Kidney (tissue), 14 donors: ENCODE measurements around the gene SPAG7. TPM values are rescaled to one million over a fixed set of nuclear protein-coding genes. Genes with fewer than 3 reads are reported as not detected.

Experiments used
- DNase-seq, 5 donors: peaks; one replicate each; pipeline ENCODE4 v3.0.0-alpha.2; 2013 to 2020
- FAIRE-seq: peaks from 2 replicates; lab custom pipeline; 2012; peaks lifted over from hg19 to GRCh38; lab: Jason Lieb, UNC
- H3K27ac ChIP-seq, 2 donors: one replicate each; pipeline ENCODE4 v1.7.0; 2013; ENCODE audit warnings: low read depth in 2 of 2, low read length in 2 of 2, inconsistent platforms in 1 of 2
- H3K27me3 ChIP-seq: one replicate; pipeline ENCODE4 v1.7.1; 2013; ENCODE audit warnings: low read length, inconsistent platforms; ENCODE audit not compliant: control insufficient read depth, insufficient read depth
- H3K36me3 ChIP-seq, 3 donors: one replicate each; pipeline versions ENCODE4 v1.7.0 to v1.7.1; 2013; ENCODE audit warnings: low read length in 3 of 3, control low read depth in 1 of 3, inconsistent platforms in 1 of 3; ENCODE audit not compliant: insufficient read depth in 3 of 3, control insufficient read depth in 2 of 3
- H3K4me1 ChIP-seq, 3 donors: one replicate each; pipeline versions ENCODE4 v1.7.0 to v1.7.1; 2013; ENCODE audit warnings: low read length in 3 of 3, inconsistent platforms in 1 of 3, low read depth in 1 of 3; ENCODE audit not compliant: control insufficient read depth in 2 of 3, insufficient read depth in 2 of 3
- H3K4me3 ChIP-seq, 3 donors: one replicate each; pipeline versions ENCODE4 v1.7.0 to v1.8.1; 2013; ENCODE audit warnings: low read length in 3 of 3, control low read depth in 1 of 3, inconsistent platforms in 1 of 3
- H3K9ac ChIP-seq, 3 donors: one replicate each; pipeline versions ENCODE4 v1.7.0 to v1.7.1; 2013; ENCODE audit warnings: low read length in 3 of 3, control low read depth in 1 of 3, inconsistent platforms in 1 of 3
- H3K9me3 ChIP-seq, 3 donors: one replicate each; pipeline versions ENCODE4 v1.7.0 to v1.7.1; 2013; ENCODE audit warnings: low read length in 3 of 3, control low read depth in 1 of 3, inconsistent platforms in 1 of 3; ENCODE audit not compliant: control insufficient read depth in 2 of 3, insufficient read depth in 1 of 3
- intact Hi-C: fragments of 100-400 bp; cut with DNase I; formaldehyde crosslinking; loops from one replicate; pipeline ENCODE4 v1.11.1; 2022
- polyA plus RNA-seq: library from polyadenylated mRNA; stranded (reverse); fragments of 350-450 nt; fragmentation: Illumina TruSeq; extraction: RNeasy Lipid Tissue Mini Kit (QIAGEN cat#74804); gene quantifications from one replicate; pipeline ENCODE4 v1.2.3, GENCODE V29; 2014; ENCODE audit warnings: low read depth, low replicate concordance; ENCODE audit not compliant: insufficient read depth
- total RNA-seq: library from RNA; stranded (reverse); fragmentation: NEBNext Ultra II Directional; extraction: Animal tissue kit (Norgen Biotek cat#: 25700); gene quantifications from one replicate; pipeline ENCODE4 v1.2.1, GENCODE V29; 2021
- TF ChIP-seq, protein P1 (sequence below): IDR thresholded peaks from 3 replicates; pipeline ENCODE4 v1.5.1; 2012; ENCODE audit warnings: mild to moderate bottlenecking, moderate library complexity, borderline replicate concordance; ENCODE audit not compliant: insufficient read depth; ENCODE audit errors: extremely low read depth
- donor health status: control.
- donor health status: control.
- donor health status: control.
- donor health status: control.
- donor health status: control.
- donor health status: DM: yes; HTN: yes; CAD: no.
- donor health status: Normal renal cell carcinoma (clear cell type).

Gene SPAG7
- total and polyA plus RNA-seq, 2 donors from 2014 or later: 73.6 to 157 TPM

DNA sequence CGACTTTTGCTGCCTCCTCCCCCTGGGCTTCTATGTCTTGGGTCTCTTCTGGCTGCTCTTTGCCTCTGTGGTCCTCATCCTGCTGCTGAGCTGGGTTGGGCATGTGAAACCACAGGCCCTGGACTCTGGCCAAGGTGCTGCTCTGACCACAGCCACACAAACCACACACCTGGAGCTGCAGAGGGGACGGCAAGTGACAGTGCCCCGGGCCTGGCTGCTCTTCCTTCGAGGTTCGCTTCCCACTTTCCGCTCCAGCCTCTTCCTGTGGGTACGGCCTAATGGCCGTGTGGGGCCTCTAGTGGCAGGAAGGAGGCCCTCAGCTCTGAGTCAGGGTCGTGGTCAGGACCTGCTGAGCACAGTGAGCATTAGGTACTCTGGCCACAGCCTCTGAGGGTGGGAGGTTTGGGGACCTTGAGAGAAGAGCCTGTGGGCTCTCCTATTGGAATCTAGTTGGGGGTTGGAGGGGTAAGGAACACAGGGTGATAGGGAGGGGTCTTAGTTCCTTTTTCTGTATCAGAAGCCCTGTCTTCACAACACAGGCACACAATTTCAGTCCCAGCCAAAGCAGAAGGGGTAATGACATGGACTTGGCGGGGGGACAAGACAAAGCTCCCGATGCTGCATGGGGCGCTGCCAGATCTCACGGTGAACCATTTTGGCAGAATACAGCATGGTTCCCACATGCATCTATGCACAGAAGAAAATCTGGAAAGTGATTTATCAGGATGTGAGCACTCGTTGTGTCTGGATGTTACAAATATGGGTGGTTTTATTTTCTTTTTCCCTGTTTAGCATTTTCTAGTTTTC, 33.2 kb downstream of the SPAG7 start:
- Histone ChIP-seq H3K9ac (peak overlapping the region in 1 of 3 donors; percentile 19), H3K27me3 (no peaks in the 10 kb centered on the region), H3K9me3 (no peaks in the 10 kb centered on the region), H3K4me1 (peaks cover 0 to 20% (median 12%) of the 10 kb centered on the region in 3 donors), H3K27ac (no peak overlapping the region), H3K36me3 (peaks cover 0 to 14% (median 3%) of the 10 kb centered on the region in 3 donors), H3K4me3 (no peak overlapping the region)
- DNase-seq (peak in 2 of 5 donors; percentile 34 to 79), FAIRE-seq (no peak)
- TF ChIP-seq, protein P1, sequence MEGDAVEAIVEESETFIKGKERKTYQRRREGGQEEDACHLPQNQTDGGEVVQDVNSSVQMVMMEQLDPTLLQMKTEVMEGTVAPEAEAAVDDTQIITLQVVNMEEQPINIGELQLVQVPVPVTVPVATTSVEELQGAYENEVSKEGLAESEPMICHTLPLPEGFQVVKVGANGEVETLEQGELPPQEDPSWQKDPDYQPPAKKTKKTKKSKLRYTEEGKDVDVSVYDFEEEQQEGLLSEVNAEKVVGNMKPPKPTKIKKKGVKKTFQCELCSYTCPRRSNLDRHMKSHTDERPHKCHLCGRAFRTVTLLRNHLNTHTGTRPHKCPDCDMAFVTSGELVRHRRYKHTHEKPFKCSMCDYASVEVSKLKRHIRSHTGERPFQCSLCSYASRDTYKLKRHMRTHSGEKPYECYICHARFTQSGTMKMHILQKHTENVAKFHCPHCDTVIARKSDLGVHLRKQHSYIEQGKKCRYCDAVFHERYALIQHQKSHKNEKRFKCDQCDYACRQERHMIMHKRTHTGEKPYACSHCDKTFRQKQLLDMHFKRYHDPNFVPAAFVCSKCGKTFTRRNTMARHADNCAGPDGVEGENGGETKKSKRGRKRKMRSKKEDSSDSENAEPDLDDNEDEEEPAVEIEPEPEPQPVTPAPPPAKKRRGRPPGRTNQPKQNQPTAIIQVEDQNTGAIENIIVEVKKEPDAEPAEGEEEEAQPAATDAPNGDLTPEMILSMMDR: no peak
- intact Hi-C loops: no loop called here

- DNase-seq (peak in 1 of 5 donors; percentile 62), FAIRE-seq (no peak)
- H3K9me3 ChIP-seq: no peaks in the 10 kb centered on the region
- H3K27ac ChIP-seq: no peak overlapping the region
- intact Hi-C loops: no loop called here
- H3K36me3 ChIP-seq: peaks cover 0 to 14% (median 3%) of the 10 kb centered on the region in 3 donors
- H3K27me3 ChIP-seq: no peaks in the 10 kb centered on the region
- no peak overlapping the region for H3K4me3 ChIP-seq
- H3K9ac ChIP-seq: peak overlapping the region in 1 of 3 donors; percentile 19
- peaks cover 0 to 13% (median 5%) of the 10 kb centered on the region in 3 donors for H3K4me1 ChIP-seq
- TF ChIP-seq, protein P1: no peak
These were observed 34.0 kb downstream of the SPAG7 start for GRCh38 chr17:4933646-4934045.

DNA sequence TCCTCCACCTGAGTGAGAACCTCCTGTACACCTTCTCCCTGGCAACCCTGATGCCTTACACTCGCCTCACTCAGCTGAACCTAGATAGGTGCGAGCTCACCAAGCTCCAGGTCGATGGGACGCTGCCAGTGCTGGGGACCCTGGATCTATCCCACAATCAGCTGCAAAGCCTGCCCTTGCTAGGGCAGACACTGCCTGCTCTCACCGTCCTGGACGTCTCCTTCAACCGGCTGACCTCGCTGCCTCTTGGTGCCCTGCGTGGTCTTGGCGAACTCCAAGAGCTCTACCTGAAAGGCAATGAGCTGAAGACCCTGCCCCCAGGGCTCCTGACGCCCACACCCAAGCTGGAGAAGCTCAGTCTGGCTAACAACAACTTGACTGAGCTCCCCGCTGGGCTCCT, 34.9 kb downstream of the SPAG7 start:
- intact Hi-C loops: no loop called here
- peak in 1 of 5 donors; percentile 48 for DNase-seq
- FAIRE-seq: no peak
- TF ChIP-seq, protein P1: no peak
- no peak overlapping the region for H3K4me3 ChIP-seq
- H3K27ac ChIP-seq: no peak overlapping the region
- H3K36me3 ChIP-seq: peaks cover 0 to 9% (median under 1%) of the 10 kb centered on the region in 3 donors
- no peaks in the 10 kb centered on the region for H3K9me3 ChIP-seq
- H3K27me3 ChIP-seq: no peaks in the 10 kb centered on the region
- no peak overlapping the region for H3K9ac ChIP-seq
- peaks cover 0 to 6% (median 0%) of the 10 kb centered on the region in 3 donors for H3K4me1 ChIP-seq
